Mammary epithelial cell (primary cell): ENCODE data around the gene MYH14.

Experiments used
- CTCF ChIP-seq, 2 donors: IDR thresholded peaks in 1 of 2; conservative IDR thresholded peaks in 1 of 2; 2 replicates each; pipeline ENCODE4 v1.5.1; 2011 to 2012; ENCODE audit warnings: inconsistent platforms in 2 of 2, low read length in 2 of 2, mild to moderate bottlenecking in 2 of 2, control low read depth in 1 of 2, low read depth in 1 of 2; ENCODE audit not compliant: insufficient read depth in 1 of 2; ENCODE audit errors: extremely low read depth in 1 of 2
- EZH2 ChIP-seq: IDR thresholded peaks from 2 replicates; pipeline ENCODE4 v1.6.1; 2012; ENCODE audit warnings: low read length, inconsistent platforms, borderline replicate concordance

- TF ChIP-seq CTCF (conservative IDR thresholded peaks at IDR 0.05 in 1 of 2, IDR thresholded peaks at IDR 0.05 in 1 of 2; ENCODE audit: extremely low read depth in 1 of 2, insufficient read depth in 1 of 2, low read depth in 1 of 2, low read length in 2 of 2) (no peak), EZH2 (no peak)
These were observed 90.0 kb downstream of the MYH14 start for GRCh38 chr19:50293263-50294004.
